HL-60/S4 (cell line): ENCODE measurements around the gene DNAH12.
"Not testable (repeated sequence)": the region's sequence is repeated elsewhere in the genome, so short reads cannot be mapped to it uniquely, and the experiment has no call there.

Source experiments
- in situ Hi-C: fragments of 300-500 bp; cut with MboI; formaldehyde crosslinking; loops from 2 replicates; pipeline ENCODE4 v1.14.3; 2022; ENCODE audit warnings: low sequenced_read_pairs

The DNAH12 gene

GRCh38 chr3:57530071-57530608 is 14.0 kb downstream of the DNAH12 start:
- in situ Hi-C loops: no loop called here

DNA sequence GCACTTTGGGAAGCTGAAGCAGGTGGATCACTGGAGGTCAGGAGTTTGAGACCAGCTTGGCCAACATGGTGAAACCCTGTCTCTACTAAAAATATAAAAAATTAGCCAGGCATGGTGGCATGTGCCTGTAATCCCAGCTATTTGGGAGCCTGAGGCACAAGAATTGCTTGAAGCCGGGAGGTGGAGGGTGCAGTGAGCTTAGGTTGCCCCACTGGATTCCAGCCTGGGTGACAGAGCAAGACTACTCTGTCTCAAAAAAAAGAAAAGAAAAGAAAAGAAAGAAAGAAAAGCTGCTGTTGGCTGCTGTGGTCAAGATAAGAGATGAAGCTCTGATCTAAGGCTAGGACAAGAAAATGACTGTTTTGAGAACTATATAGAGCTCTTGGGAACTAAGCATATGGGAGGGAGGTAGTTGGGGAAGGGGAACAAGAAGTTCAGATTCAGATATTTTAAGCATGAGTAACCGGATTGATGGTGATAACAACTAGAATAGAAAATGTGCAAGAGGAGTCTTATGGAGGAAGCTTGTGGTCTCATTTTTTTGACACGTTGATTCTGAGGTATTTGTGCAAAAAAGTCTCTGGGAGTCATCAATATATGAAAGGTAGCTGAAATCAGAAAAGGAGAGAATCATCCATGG is 25.7 kb downstream of the DNAH12 start:
- in situ Hi-C loops: no loop called here

- in situ Hi-C loops: no loop called here
Measured at GRCh38 chr3:57512166-57512565, 32.0 kb downstream of the DNAH12 start.

GRCh38 chr3:57505901-57506300 is 38.2 kb downstream of the DNAH12 start:
- in situ Hi-C loops: no loop called here

DNA sequence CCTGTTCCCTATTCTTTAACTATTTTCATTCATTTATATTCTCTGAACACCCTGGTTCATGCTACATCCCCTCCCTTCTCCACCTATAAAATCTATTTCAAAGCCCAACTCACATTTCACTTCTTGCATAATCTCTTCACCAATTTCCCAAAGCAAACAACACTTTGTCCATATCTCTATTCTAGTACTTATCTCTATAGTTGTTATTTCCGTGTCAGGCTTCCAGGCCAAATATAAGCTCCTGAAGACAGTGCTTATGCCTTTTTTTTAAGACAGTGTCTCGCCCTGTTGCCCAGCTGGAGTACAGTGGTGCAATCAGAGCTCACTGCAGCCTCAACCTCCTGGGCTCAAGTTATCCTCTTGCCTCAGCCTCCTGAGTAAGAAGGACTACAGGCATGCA is 43.6 kb downstream of the DNAH12 start:
- in situ Hi-C loops: no loop called here

- in situ Hi-C loops: no loop called here
Measured at GRCh38 chr3:57497904-57498303, 46.2 kb downstream of the DNAH12 start.

- in situ Hi-C loops: no loop called here
Measured at GRCh38 chr3:57484563-57484962, 59.6 kb downstream of the DNAH12 start.

DNA sequence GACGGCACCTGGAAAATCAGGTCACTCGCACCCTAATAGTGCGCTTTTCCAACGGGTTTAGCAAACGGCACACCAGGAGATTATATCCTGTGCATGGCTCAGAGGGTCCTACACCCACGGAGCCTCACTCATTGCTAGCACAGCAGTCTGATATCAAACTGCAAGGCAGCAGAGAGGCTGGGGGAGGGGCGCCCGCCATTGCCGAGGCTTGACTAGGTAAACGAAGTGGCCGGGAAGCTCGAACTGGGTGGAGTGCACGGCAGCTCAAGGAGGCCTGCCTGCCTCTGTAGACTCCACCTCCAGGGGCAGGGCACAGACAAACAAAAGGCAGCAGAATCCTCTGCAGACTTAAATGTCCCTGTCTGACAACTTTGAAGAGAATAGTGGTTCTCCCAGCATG is 67.0 kb downstream of the DNAH12 start:
- in situ Hi-C loops: not testable (repeated sequence)

DNA sequence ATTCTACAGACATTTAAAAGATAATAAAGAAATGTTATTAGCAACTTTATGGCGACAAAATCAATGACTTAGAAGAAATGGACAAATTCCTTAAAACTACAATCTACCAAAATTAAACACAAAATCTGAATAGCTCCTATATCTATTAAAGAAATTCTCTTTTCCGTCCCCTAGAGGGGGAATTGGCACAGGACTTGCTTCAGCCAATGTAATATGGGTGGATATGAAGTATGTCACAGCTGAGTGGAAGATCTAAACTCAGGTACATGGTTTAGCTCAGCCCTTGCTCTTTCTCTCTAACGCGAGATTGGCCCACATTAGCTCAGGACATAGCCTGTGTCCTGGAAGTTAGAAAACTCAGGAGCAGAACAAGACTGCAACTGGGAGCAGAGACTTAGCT is 79.3 kb downstream of the DNAH12 start:
- in situ Hi-C loops: no loop called here

DNA sequence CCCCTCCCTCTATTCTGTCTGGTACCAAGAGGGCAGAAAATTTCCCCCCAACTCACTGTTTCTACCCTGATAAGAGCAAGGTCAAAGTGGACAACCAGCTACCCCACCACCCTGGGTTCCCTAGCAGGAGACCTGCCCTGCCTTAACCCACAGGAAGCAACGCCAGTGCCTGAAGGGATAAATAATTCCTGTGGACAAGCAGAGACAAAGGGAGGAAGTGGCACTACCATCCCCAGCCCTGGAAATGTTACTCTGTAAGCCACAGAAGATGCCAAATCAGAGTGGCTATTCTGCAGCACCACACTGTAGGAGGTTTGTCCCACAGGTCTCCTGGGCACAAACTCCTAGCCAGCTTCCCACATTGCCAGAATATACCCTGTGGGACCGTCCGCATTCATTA is 80.1 kb downstream of the DNAH12 start:
- in situ Hi-C loops: no loop called here

- in situ Hi-C loops: no loop called here
Measured at GRCh38 chr3:57451150-57451846, 92.8 kb downstream of the DNAH12 start.

GRCh38 chr3:57449276-57449847 is 94.8 kb downstream of the DNAH12 start:
- in situ Hi-C loops: not testable (repeated sequence)

DNA sequence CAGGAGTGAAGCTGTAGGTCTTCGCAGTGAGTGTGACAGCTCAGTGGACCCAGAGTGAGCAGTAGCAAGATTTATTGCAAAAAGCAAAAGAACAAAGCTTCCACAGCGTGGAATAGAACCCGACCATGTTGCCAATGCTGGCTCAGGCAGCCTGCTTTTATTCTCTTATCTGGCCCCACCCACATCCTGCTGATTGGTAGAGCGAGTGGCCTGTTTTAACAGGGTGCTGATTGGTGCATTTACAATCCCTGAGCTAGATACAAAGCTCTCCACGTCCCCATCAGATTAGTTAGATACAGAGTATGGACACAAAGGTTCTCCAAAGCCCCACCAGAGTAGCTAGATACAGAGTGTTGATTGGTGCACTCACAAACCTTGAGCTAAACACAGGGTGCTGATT is 95.7 kb downstream of the DNAH12 start:
- in situ Hi-C loops: not testable (repeated sequence)

DNA sequence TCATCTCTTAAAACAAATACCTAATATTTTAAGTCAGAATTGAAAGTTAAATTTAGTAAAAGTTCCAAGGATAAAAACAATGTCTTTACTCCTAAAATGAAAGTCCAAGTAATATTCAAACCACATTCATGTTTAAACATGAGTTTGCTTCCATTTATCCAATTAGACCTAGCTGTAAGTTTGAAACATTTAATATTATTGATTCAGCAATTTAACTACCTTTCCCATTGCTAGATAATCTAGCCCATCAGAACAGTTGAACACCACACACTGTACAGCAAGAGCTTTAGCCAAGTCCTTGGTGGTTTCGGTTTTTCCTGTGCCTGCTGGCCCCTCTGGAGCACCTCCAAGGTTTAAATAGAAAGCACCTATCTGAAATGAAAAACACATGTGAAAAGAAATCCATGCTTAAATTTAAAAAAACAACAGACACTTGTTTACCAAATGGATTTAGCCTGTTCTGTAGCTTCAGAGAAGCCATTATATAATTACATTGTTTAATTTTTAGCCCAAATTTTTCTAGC is 97.8 kb downstream of the DNAH12 start:
- in situ Hi-C loops: no loop called here

DNA sequence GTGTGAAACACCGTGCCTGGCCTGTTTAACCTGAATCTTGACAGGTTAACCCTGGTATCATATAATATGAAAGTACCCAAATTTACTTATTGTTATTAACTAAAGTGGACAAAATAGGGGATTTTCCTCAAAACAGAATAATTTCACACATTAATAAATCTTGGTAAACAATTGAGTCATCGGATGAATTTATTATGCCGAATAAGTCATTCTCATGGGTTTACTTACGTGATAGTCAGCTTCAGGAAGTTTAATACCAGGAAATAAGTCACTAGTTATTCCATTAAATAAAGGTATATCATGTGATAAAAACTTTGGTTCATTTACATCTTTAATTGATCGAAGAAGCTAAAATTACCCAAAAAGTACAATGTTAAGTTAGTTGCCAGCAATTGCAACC is 99.7 kb downstream of the DNAH12 start:
- in situ Hi-C loops: no loop called here

GRCh38 chr3:57440144-57440543 is 104.0 kb downstream of the DNAH12 start:
- in situ Hi-C loops: not testable (repeated sequence)

DNA sequence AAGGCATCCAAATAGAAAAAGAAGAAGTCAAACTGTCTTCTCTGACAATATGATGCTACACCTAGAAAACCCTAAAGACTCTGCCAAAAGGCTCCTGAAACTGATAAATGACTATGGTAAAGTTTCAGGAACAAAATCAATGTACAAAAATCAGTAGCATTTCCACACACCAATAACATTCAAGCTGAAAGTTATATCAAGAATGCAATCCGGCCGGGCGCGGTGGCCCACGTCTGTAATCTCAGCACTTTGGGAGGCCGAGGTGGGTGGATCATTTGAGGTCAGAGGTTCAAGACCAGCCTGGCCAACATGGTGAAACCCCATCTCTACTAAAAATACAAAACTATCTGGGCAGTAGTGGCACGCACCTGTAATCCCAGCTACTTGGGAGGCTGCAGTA is 105.7 kb downstream of the DNAH12 start:
- in situ Hi-C loops: not testable (repeated sequence)

DNA sequence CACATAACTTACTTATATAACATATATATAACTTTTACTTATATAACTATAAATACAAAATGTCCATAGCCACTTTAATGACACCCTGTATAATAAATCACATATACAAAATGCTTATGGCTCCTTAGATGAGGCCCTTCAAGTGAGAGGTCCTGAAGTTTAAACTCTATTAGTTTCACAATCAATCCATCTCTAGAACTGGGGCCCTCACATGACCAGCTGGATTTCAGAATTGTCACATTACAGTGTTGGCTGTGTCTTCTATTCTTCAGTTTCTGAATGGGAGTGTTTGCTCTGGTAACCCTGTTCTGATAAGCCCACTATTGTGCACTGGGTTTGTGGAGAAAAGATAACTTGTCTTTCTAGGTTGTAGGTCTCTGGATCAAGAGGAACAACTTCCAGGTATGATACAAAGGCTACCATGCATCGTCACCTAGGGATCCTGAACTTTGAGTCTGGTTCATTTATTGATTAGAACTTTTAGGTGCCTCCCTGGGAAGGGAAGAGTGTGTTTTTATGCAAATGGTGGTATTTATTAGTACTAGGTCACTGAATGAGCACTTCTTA is 107.9 kb downstream of the DNAH12 start:
- in situ Hi-C loops: no loop called here

GRCh38 chr3:57434041-57434440 is 110.1 kb downstream of the DNAH12 start:
- in situ Hi-C loops: no loop called here

DNA sequence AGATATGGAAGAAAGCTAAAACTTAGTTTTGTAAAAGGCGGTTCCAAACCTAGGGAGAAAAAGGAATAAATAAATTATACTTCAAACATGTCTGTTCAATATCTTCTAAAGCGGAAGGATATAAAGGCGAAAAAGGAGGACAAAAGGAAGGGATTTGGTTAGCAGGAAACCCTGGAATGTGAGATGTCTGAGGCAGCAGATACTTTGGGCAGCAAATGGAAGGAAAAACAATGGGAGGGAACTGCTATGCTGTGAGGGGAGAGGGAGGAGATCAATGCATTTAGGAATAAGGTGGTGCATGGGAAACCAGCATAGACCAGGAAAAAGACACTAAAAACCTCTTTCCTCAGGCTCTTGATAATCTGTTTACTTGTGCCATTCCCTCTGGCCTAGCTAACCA is 120.8 kb downstream of the DNAH12 start:
- in situ Hi-C loops: no loop called here

GRCh38 chr3:57421336-57421735 is 122.8 kb downstream of the DNAH12 start:
- in situ Hi-C loops: no loop called here

DNA sequence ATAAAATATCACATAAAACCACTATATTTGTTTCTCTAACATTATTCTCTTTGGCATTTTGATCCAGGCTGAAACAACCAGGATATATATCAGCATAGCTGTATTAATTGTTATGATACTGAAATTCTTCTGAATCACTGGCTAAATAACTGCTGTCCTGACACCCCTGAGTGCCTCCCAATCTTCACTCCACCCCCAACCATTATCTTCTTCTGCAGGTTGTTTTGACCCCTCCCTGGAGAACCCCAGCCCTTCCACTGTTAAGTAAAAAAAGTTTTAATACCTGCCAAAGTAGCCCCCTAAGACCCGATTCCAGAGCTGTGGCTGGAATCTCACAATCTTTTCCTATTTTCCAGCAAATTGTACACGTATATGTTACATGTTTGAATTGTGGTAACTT is 124.1 kb downstream of the DNAH12 start:
- in situ Hi-C loops: no loop called here
